ENCODE data around the gene CAMTA1. TPM values are rescaled to one million over a fixed set of nuclear protein-coding genes. Genes with fewer than 3 reads are reported as not detected.
A peak's percentile ranks its signal among the peaks of the same experiment; 100 is the strongest.

CAMTA1 gene
- total RNA-seq, 5 donors from 2014 or later (not counting 1 experiment from before 2014, with no cell fraction given) = 29.7 to 37.4 (median 34.6) TPM

- WGBS (ENCODE audit: insufficient coverage) = no CpG with 5 or more reads among the region's 10 CpGs
- CTCF ChIA-PET = interaction anchor here in 1 of 2 donors (2.0 kb wide), 1 partner anchor 78 kb away, joined by 5 read pairs; no protein-coding TSS in a partner anchor
- H3K36me3 Mint-ChIP-seq = no peaks in the 10 kb centered on the region
Observed at GRCh38 chr1:7745783-7746182, 960.5 kb downstream of the CAMTA1 start.

GRCh38 chr1:7747605-7748004 is 962.4 kb downstream of the CAMTA1 start:
- no peak overlapping the region for H3K27ac ChIP-seq (ENCODE audit: low read length)
- no peak overlapping the region for H3K4me3 ChIP-seq (ENCODE audit: control insufficient read depth in 1 of 2, extremely low read depth in 1 of 2, low read length in 1 of 2)
- DNase-seq (no peak), ATAC-seq (replicated peaks in 1 of 4) (peak in 1 of 4 experiments; percentile 52)
- POLR2A ChIA-PET = no interaction called here
- Mint-ChIP-seq H3K27ac (peak overlapping the region in 1 of 2 donors; percentile 46), H3K9me3 (no peaks in the 10 kb centered on the region), H3K27me3 (peaks cover 4 to 9% of the 10 kb centered on the region in 2 donors), H3K4me3 (no peak overlapping the region), H3K36me3 (no peaks in the 10 kb centered on the region), H3K4me1 (peaks cover 8 to 27% (median 15%) of the 10 kb centered on the region in 3 donors)
- H3K36me3 ChIP-seq (ENCODE audit: control insufficient read depth in 2 of 2, extremely low read depth in 1 of 2, insufficient read depth in 1 of 2, low read length in 1 of 2) = no peaks in the 10 kb centered on the region
- peaks cover 0 to 5% of the 10 kb centered on the region in 2 experiments for H3K27me3 ChIP-seq (replicated peaks in 1 of 2; ENCODE audit: control insufficient read depth in 2 of 2, extremely low read depth in 1 of 2, insufficient read depth in 2 of 2, low read length in 1 of 2)
- WGBS (ENCODE audit: insufficient coverage) = no CpG with 5 or more reads among the region's 5 CpGs
- H3K9me3 ChIP-seq = no peaks in the 10 kb centered on the region
- CTCF ChIA-PET = interaction anchor here in 1 of 2 donors (7.5 kb wide), 1 partner anchor 79 kb away, joined by 124 read pairs; no protein-coding TSS in a partner anchor
- peaks cover 0 to 12% of the 10 kb centered on the region in 2 experiments for H3K4me1 ChIP-seq (ENCODE audit: control insufficient read depth in 1 of 2, extremely low read depth in 1 of 2, insufficient read depth in 2 of 2, low read length in 2 of 2)

More at GRCh38 chr1:7745783-7746182, 960.5 kb downstream of the CAMTA1 start:
- no peaks in the 10 kb centered on the region for H3K9me3 Mint-ChIP-seq
- H3K27ac ChIP-seq (ENCODE audit: low read length) = no peak overlapping the region
- POLR2A ChIA-PET = interaction anchor here in 1 of 2 donors (0.6 kb wide), 1 partner anchor 1055 kb away, joined by 4 read pairs; no protein-coding TSS in a partner anchor
- no peak overlapping the region for H3K4me3 Mint-ChIP-seq
- H3K9me3 ChIP-seq = no peaks in the 10 kb centered on the region
- no peak overlapping the region for H3K27ac Mint-ChIP-seq
- H3K36me3 ChIP-seq (ENCODE audit: control insufficient read depth in 2 of 2, extremely low read depth in 1 of 2, insufficient read depth in 1 of 2, low read length in 1 of 2) = no peaks in the 10 kb centered on the region
- ATAC-seq (replicated peaks in 1 of 4) (no peak), DNase-seq (no peak)
- no peak overlapping the region for H3K4me3 ChIP-seq (ENCODE audit: control insufficient read depth in 1 of 2, extremely low read depth in 1 of 2, low read length in 1 of 2)
- H3K27me3 ChIP-seq (replicated peaks in 1 of 2; ENCODE audit: control insufficient read depth in 2 of 2, extremely low read depth in 1 of 2, insufficient read depth in 2 of 2, low read length in 1 of 2) = peaks cover 0 to 5% of the 10 kb centered on the region in 2 experiments
- H3K4me1 ChIP-seq (ENCODE audit: control insufficient read depth in 1 of 2, extremely low read depth in 1 of 2, insufficient read depth in 2 of 2, low read length in 2 of 2) = peaks cover 0 to 8% of the 10 kb centered on the region in 2 experiments
- peaks cover 4 to 9% of the 10 kb centered on the region in 2 donors for H3K27me3 Mint-ChIP-seq
- peaks cover 0 to 8% (median 2%) of the 10 kb centered on the region in 3 donors for H3K4me1 Mint-ChIP-seq

GRCh38 chr1:7749126-7749525 is 963.9 kb downstream of the CAMTA1 start:
- H3K9me3 ChIP-seq = no peaks in the 10 kb centered on the region
- Mint-ChIP-seq H3K4me3 (no peak overlapping the region), H3K27me3 (peaks cover 9 to 10% of the 10 kb centered on the region in 2 donors), H3K27ac (no peak overlapping the region), H3K4me1 (peaks cover 14 to 38% (median 22%) of the 10 kb centered on the region in 3 donors), H3K9me3 (no peaks in the 10 kb centered on the region), H3K36me3 (no peaks in the 10 kb centered on the region)
- POLR2A ChIA-PET = interaction anchor here in 1 of 2 donors (0.6 kb wide), 1 partner anchor 12 kb away, joined by 3 read pairs; no protein-coding TSS in a partner anchor
- H3K27ac ChIP-seq (ENCODE audit: low read length) = no peak overlapping the region
- peaks cover 0 to 12% of the 10 kb centered on the region in 2 experiments for H3K4me1 ChIP-seq (ENCODE audit: control insufficient read depth in 1 of 2, extremely low read depth in 1 of 2, insufficient read depth in 2 of 2, low read length in 2 of 2)
- H3K4me3 ChIP-seq (ENCODE audit: control insufficient read depth in 1 of 2, extremely low read depth in 1 of 2, low read length in 1 of 2) = no peak overlapping the region
- H3K27me3 ChIP-seq (replicated peaks in 1 of 2; ENCODE audit: control insufficient read depth in 2 of 2, extremely low read depth in 1 of 2, insufficient read depth in 2 of 2, low read length in 1 of 2) = peaks cover 0 to 5% of the 10 kb centered on the region in 2 experiments
- no peaks in the 10 kb centered on the region for H3K36me3 ChIP-seq (ENCODE audit: control insufficient read depth in 2 of 2, extremely low read depth in 1 of 2, insufficient read depth in 1 of 2, low read length in 1 of 2)
- ATAC-seq (replicated peaks in 1 of 4) (no peak), DNase-seq (no peak)
- CTCF ChIA-PET = interaction anchor here in 1 of 2 donors (1.2 to 7.5 kb wide), 2 partner anchors 30 to 81 kb away, joined by 3 to 124 read pairs; no protein-coding TSS in a partner anchor
- 78% methylated on average over 5 of the region's 5 CpGs for WGBS (ENCODE audit: insufficient coverage)

GRCh38 chr1:7751174-7751573 is 965.9 kb downstream of the CAMTA1 start:
- no peaks in the 10 kb centered on the region for H3K9me3 Mint-ChIP-seq
- Histone ChIP-seq H3K4me1 (ENCODE audit: control insufficient read depth in 1 of 2, extremely low read depth in 1 of 2, insufficient read depth in 2 of 2, low read length in 2 of 2) (peaks cover 0 to 12% of the 10 kb centered on the region in 2 experiments), H3K36me3 (ENCODE audit: control insufficient read depth in 2 of 2, extremely low read depth in 1 of 2, insufficient read depth in 1 of 2, low read length in 1 of 2) (no peaks in the 10 kb centered on the region), H3K9me3 (no peaks in the 10 kb centered on the region), H3K27ac (ENCODE audit: low read length) (no peak overlapping the region), H3K27me3 (replicated peaks in 1 of 2; ENCODE audit: control insufficient read depth in 2 of 2, extremely low read depth in 1 of 2, insufficient read depth in 2 of 2, low read length in 1 of 2) (peaks cover 0 to 7% of the 10 kb centered on the region in 2 experiments), H3K4me3 (ENCODE audit: control insufficient read depth in 1 of 2, extremely low read depth in 1 of 2, low read length in 1 of 2) (no peak overlapping the region)
- DNase-seq (no peak), ATAC-seq (replicated peaks in 1 of 4) (no peak)
- no peak overlapping the region for H3K4me3 Mint-ChIP-seq
- H3K27ac Mint-ChIP-seq = no peak overlapping the region
- CTCF ChIA-PET = interaction anchor here (0.7 to 7.5 kb wide), 5 partner anchors 9 to 189 kb away, joined by 3 to 124 read pairs (median 4); partner anchors contain the start of gene TNFRSF9 (in 1 of the 2)
- 95% methylated on average over 10 of the region's 11 CpGs for WGBS (ENCODE audit: insufficient coverage)
- H3K4me1 Mint-ChIP-seq = peaks cover 14 to 40% (median 22%) of the 10 kb centered on the region in 3 donors
- POLR2A ChIA-PET = no interaction called here
- H3K36me3 Mint-ChIP-seq = no peaks in the 10 kb centered on the region
- peaks cover 8 to 11% of the 10 kb centered on the region in 2 donors for H3K27me3 Mint-ChIP-seq

- DNase-seq = peak in 28 of 35 experiments; percentile 4 to 77 (median 36)
- H3K36me3 ChIP-seq (ENCODE audit: control insufficient read depth in 2 of 2, extremely low read depth in 1 of 2, insufficient read depth in 1 of 2, low read length in 1 of 2) = no peaks in the 10 kb centered on the region
- peaks cover 0 to 10% of the 10 kb centered on the region in 2 experiments for H3K4me1 ChIP-seq (ENCODE audit: control insufficient read depth in 1 of 2, extremely low read depth in 1 of 2, insufficient read depth in 2 of 2, low read length in 2 of 2)
- no peak overlapping the region for H3K4me3 ChIP-seq (ENCODE audit: control insufficient read depth in 1 of 2, extremely low read depth in 1 of 2, low read length in 1 of 2)
- no peaks in the 10 kb centered on the region for H3K9me3 ChIP-seq
- H3K36me3 Mint-ChIP-seq = no peaks in the 10 kb centered on the region
- no peak overlapping the region for H3K27ac ChIP-seq (ENCODE audit: low read length)
- H3K4me1 Mint-ChIP-seq = peaks cover 14 to 40% (median 22%) of the 10 kb centered on the region in 3 donors
- H3K4me3 Mint-ChIP-seq = peak overlapping the region; percentile 37 to 61 (median 56)
- POLR2A ChIA-PET = interaction anchor here in 1 of 2 donors (0.8 kb wide), 1 partner anchor 144 kb away, joined by 3 read pairs; no protein-coding TSS in a partner anchor
- no peaks in the 10 kb centered on the region for H3K9me3 Mint-ChIP-seq
- 41% methylated on average over 8 of the region's 18 CpGs for WGBS (ENCODE audit: insufficient coverage)
- peaks cover 0 to 10% of the 10 kb centered on the region in 2 experiments for H3K27me3 ChIP-seq (replicated peaks in 1 of 2; ENCODE audit: control insufficient read depth in 2 of 2, extremely low read depth in 1 of 2, insufficient read depth in 2 of 2, low read length in 1 of 2)
- peak in 3 of 4 experiments; percentile 31 to 57 (median 46) for ATAC-seq (replicated peaks in 1 of 4)
- CTCF ChIA-PET = interaction anchor here (0.6 to 7.5 kb wide), 21 partner anchors 9 to 238 kb away, joined by 3 to 124 read pairs (median 4); partner anchors contain the start of gene PER3 (in 1 of the 2)
- no peak overlapping the region for H3K27ac Mint-ChIP-seq
- H3K27me3 Mint-ChIP-seq = peaks cover 8 to 11% of the 10 kb centered on the region in 2 donors
Observed at GRCh38 chr1:7752512-7753417, 967.5 kb downstream of the CAMTA1 start.

GRCh38 chr1:7753641-7754040 is 968.4 kb downstream of the CAMTA1 start:
- no peaks in the 10 kb centered on the region for H3K9me3 Mint-ChIP-seq
- ChIA-PET CTCF (interaction anchor here (0.8 to 7.5 kb wide), 8 partner anchors 8 to 237 kb away, joined by 3 to 124 read pairs (median 6); no protein-coding TSS in a partner anchor), POLR2A (no interaction called here)
- H3K27ac Mint-ChIP-seq = no peak overlapping the region
- no peaks in the 10 kb centered on the region for H3K36me3 Mint-ChIP-seq
- no peak for DNase-seq
- peaks cover 0 to 6% of the 10 kb centered on the region in 2 experiments for H3K4me1 ChIP-seq (ENCODE audit: control insufficient read depth in 1 of 2, extremely low read depth in 1 of 2, insufficient read depth in 2 of 2, low read length in 2 of 2)
- no peak overlapping the region for H3K4me3 ChIP-seq (ENCODE audit: control insufficient read depth in 1 of 2, extremely low read depth in 1 of 2, low read length in 1 of 2)
- H3K36me3 ChIP-seq (ENCODE audit: control insufficient read depth in 2 of 2, extremely low read depth in 1 of 2, insufficient read depth in 1 of 2, low read length in 1 of 2) = no peaks in the 10 kb centered on the region
- H3K27me3 ChIP-seq (replicated peaks in 1 of 2; ENCODE audit: control insufficient read depth in 2 of 2, extremely low read depth in 1 of 2, insufficient read depth in 2 of 2, low read length in 1 of 2) = peaks cover 0 to 10% of the 10 kb centered on the region in 2 experiments
- H3K27me3 Mint-ChIP-seq = peaks cover 8 to 11% of the 10 kb centered on the region in 2 donors
- no peak overlapping the region for H3K27ac ChIP-seq (ENCODE audit: low read length)
- no peak for ATAC-seq (replicated peaks in 1 of 4)
- WGBS (ENCODE audit: insufficient coverage) = no CpG with 5 or more reads among the region's 3 CpGs
- H3K4me1 Mint-ChIP-seq = peaks cover 14 to 37% (median 20%) of the 10 kb centered on the region in 3 donors
- H3K9me3 ChIP-seq = no peaks in the 10 kb centered on the region
- no peak overlapping the region for H3K4me3 Mint-ChIP-seq

Measured in T-cell (primary cell).